HCT116 (cell line): ENCODE measurements around the gene RAD18. TPM values are rescaled to one million over a fixed set of nuclear protein-coding genes. Genes with fewer than 3 reads are reported as not detected.

ENCODE experiments used
- ATAC-seq: fragments of 200-7000 bp; cut with Tn5 transposase; 2 replicates; pipeline ENCODE4 v1.9.1; 2020; ENCODE audit warnings: mild to moderate bottlenecking, moderate library complexity
- BruUV-seq: library from RNA; stranded (reverse); fragments of 400-500 nt; replicated peaks from 2 replicates; lab custom pipeline; 2021; lab: Mats Ljungman, UMichigan
- CTCF ChIA-PET: fragments of 300-600 bp; sonication (Branson Sonifier 250); formaldehyde crosslinking; loops from one replicate; lab custom pipeline; 2021; ENCODE audit warnings: antibody characterized with exemption; lab: Charles Lee
- POLR2A ChIA-PET: fragments of 300-600, 350-600 bp; sonication (Branson Sonifier 250); formaldehyde crosslinking; loops from one replicate; lab custom pipeline; 2021; ENCODE audit warnings: antibody characterized with exemption; lab: Charles Lee
- RAD21 ChIA-PET, 2 experiments: fragments of 300-600 bp; sonication (Branson Sonifier 250); formaldehyde crosslinking; loops; one replicate each; lab custom pipeline; 2023; ENCODE audit warnings: low total read pairs in 2 of 2; ENCODE audit not compliant: uncharacterized antibody in 2 of 2, unreplicated experiment in 2 of 2, low non-redundant PET in 1 of 2; lab: Charles Lee
- DNase-seq: peaks from one replicate; pipeline ENCODE4 v3.0.0-alpha.2; 2010; ENCODE audit warnings: low read depth, low spot score
- H2AFZ ChIP-seq: fragments of 200-600 bp; shearing (Covaris generic), sonication (generic); 2 replicates; pipeline ENCODE4 v1.6.1; 2017; ENCODE audit warnings: low read depth, mixed run types, mixed read lengths, antibody characterized with exemption, low read length; ENCODE audit not compliant: poor library complexity, severe bottlenecking
- H3K27ac ChIP-seq: 2 replicates; pipeline ENCODE4 v1.5.1; 2012; ENCODE audit warnings: low read depth, low read length
- H3K27me3 ChIP-seq: fragments of 200-600 bp; sonication (generic); 2 replicates; pipeline ENCODE4 v1.6.1; 2016; ENCODE audit warnings: mixed run types, low read length, mixed read lengths; ENCODE audit not compliant: insufficient read depth
- H3K36me3 ChIP-seq, 2 experiments: fragments of 200-500 bp in 1 of 2; fragments of 200-600 bp in 1 of 2; sonication (Bioruptor generic) in 1 of 2; sonication (generic) in 1 of 2; 2 replicates each; pipeline versions ENCODE4 v1.5.1 to v1.6.1; 2014 to 2016; ENCODE audit warnings: low read length in 2 of 2, inconsistent platforms in 1 of 2, mixed read lengths in 1 of 2, mixed run types in 1 of 2; ENCODE audit not compliant: insufficient read depth in 2 of 2, control insufficient read depth in 1 of 2
- H3K4me1 ChIP-seq, 2 experiments: fragments of 200-600 bp in 1 of 2; sonication (generic) in 1 of 2; 2 replicates each; pipeline versions ENCODE4 v1.5.1 to v1.6.1; 2012 to 2017; ENCODE audit warnings: low read length in 2 of 2, inconsistent platforms in 1 of 2, mild to moderate bottlenecking in 1 of 2, mixed read lengths in 1 of 2, mixed run types in 1 of 2, moderate library complexity in 1 of 2; ENCODE audit not compliant: insufficient read depth in 2 of 2, control insufficient read depth in 1 of 2
- H3K4me2 ChIP-seq: fragments of 200-600 bp; sonication (generic); 2 replicates; pipeline ENCODE4 v1.6.1; 2017; ENCODE audit warnings: mixed run types, low read length, mixed read lengths
- H3K4me3 ChIP-seq, 2 experiments: fragments of 200-600 bp in 1 of 2; sonication (generic) in 1 of 2; replicated peaks in 1 of 2; 2 replicates each; pipeline ENCODE4 v1.5.1; 2011 to 2016; ENCODE audit warnings: low read length in 2 of 2, control low read depth in 1 of 2, low read depth in 1 of 2, mild to moderate bottlenecking in 1 of 2, mixed read lengths in 1 of 2, mixed run types in 1 of 2
- H3K79me2 ChIP-seq: fragments of 200-600 bp; sonication (generic); 2 replicates; pipeline ENCODE4 v1.6.1; 2017; ENCODE audit warnings: mild to moderate bottlenecking, mixed run types, low read length, moderate library complexity, mixed read lengths; ENCODE audit not compliant: insufficient read depth
- H3K9ac ChIP-seq: fragments of 200-600 bp; sonication (generic); 2 replicates; pipeline ENCODE4 v1.6.1; 2016; ENCODE audit warnings: low read length, mixed read lengths
- H3K9me2 ChIP-seq: fragments of 200-600 bp; sonication (generic), shearing (Covaris generic); 2 replicates; pipeline ENCODE4 v1.6.1; 2017; ENCODE audit warnings: mixed run types, mild to moderate bottlenecking, moderate library complexity; ENCODE audit not compliant: insufficient read depth
- H3K9me3 ChIP-seq, 2 experiments: fragments of 200-500 bp in 1 of 2; fragments of 200-600 bp in 1 of 2; sonication (Bioruptor generic) in 1 of 2; sonication (generic) in 1 of 2; 2 replicates each; pipeline ENCODE4 v1.6.1; 2014 to 2017; ENCODE audit warnings: low read length in 2 of 2, mixed read lengths in 2 of 2, inconsistent platforms in 1 of 2, low read depth in 1 of 2, mild to moderate bottlenecking in 1 of 2, mixed run types in 1 of 2, moderate library complexity in 1 of 2; ENCODE audit not compliant: control insufficient read depth in 1 of 2, insufficient read depth in 1 of 2
- H4K20me1 ChIP-seq: fragments of 200-600 bp; sonication (generic), shearing (Covaris generic); 2 replicates; pipeline ENCODE4 v1.6.1; 2017; ENCODE audit warnings: mixed run types, mild to moderate bottlenecking, moderate library complexity; ENCODE audit not compliant: insufficient read depth
- CEBPB ChIP-seq: IDR thresholded peaks from 2 replicates; pipeline ENCODE4 v1.6.1; 2012; ENCODE audit warnings: low read depth
- EGR1 ChIP-seq: IDR thresholded peaks from 2 replicates; pipeline ENCODE4 v1.6.1; 2012; ENCODE audit warnings: low read depth
- FOSL1 ChIP-seq: IDR thresholded peaks from 2 replicates; pipeline ENCODE4 v1.6.1; 2012; ENCODE audit warnings: low read depth
- JUND ChIP-seq: IDR thresholded peaks from 2 replicates; pipeline ENCODE4 v1.6.1; 2012
- POLR2A ChIP-seq: IDR thresholded peaks from 2 replicates; pipeline ENCODE4 v1.7.0; 2011; ENCODE audit warnings: borderline replicate concordance; ENCODE audit not compliant: insufficient read depth, insufficient read length; ENCODE audit errors: extremely low read depth
- RAD21 ChIP-seq: IDR thresholded peaks from 2 replicates; pipeline ENCODE4 v1.6.1; 2012; ENCODE audit warnings: low read depth, mild to moderate bottlenecking
- SIN3A ChIP-seq: IDR thresholded peaks from 2 replicates; pipeline ENCODE4 v1.6.1; 2012; ENCODE audit warnings: low read depth
- SP1 ChIP-seq: IDR thresholded peaks from 2 replicates; pipeline ENCODE4 v1.6.1; 2012; ENCODE audit warnings: low read depth
- SRF ChIP-seq: IDR thresholded peaks from 2 replicates; pipeline ENCODE4 v1.6.1; 2012; ENCODE audit warnings: low read depth
- TCF7L2 ChIP-seq: IDR thresholded peaks from 2 replicates; pipeline ENCODE4 v1.7.0; 2011; ENCODE audit warnings: borderline replicate concordance, inconsistent platforms; ENCODE audit not compliant: insufficient read depth, insufficient read length; ENCODE audit errors: extremely low read depth
- YY1 ChIP-seq: IDR thresholded peaks from 2 replicates; pipeline ENCODE4 v1.6.1; 2011; ENCODE audit warnings: low read length, low read depth, moderate library complexity, mild to moderate bottlenecking; ENCODE audit not compliant: insufficient replicate concordance; ENCODE audit errors: extremely low read depth
- ZBTB33 ChIP-seq: IDR thresholded peaks from 2 replicates; pipeline ENCODE4 v1.6.1; 2011; ENCODE audit warnings: mild to moderate bottlenecking, low read length, moderate library complexity; ENCODE audit not compliant: insufficient replicate concordance; ENCODE audit errors: extremely low read depth
- ZFX ChIP-seq: fragments of 450-650 bp; IDR thresholded peaks from 2 replicates; pipeline ENCODE4 v1.6.1; 2017
- intact Hi-C: fragments of 100-400 bp; cut with micrococcal nuclease; formaldehyde crosslinking; loops from 2 replicates; pipeline ENCODE4 v1.10.0; 2022
- total RNA-seq: library from RNA; stranded (reverse); gene quantifications from one replicate; pipeline ENCODE4 v1.2.1, GENCODE V29; 2021; ENCODE audit not compliant: unreplicated experiment
- TF ChIP-seq, protein P1 (sequence below): IDR thresholded peaks from 2 replicates; pipeline ENCODE4 v1.6.1; 2012

RAD18 gene
- total RNA-seq, 1 experiment from 2014 or later, result 28.7 TPM

DNA sequence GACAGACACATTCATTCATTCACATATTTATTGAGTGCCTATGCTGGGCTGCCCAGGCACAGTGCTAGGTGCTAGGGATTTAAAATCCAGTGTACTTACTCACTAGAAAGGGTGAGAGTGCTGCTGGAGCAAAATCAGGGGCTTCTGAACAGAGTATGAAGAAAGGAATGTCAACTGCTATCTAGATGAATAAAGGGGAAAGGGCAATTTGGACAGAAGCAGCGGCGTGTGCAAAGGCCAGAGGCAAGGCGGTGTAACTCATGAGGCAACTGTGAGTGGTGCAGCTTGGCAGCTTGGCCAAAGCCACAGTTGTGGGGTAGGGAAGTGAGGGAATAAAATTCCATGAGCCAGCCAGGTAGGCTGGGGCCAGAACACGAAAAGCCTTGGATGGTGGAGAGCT, 76.7 kb downstream of the RAD18 start:
- no peaks in the 10 kb centered on the region for H3K27me3 ChIP-seq
- ATAC-seq (no peak), DNase-seq (no peak)
- H3K4me3 ChIP-seq, result no peak overlapping the region
- RAD21 ChIA-PET, result no interaction called here
- POLR2A ChIA-PET, result no interaction called here
- CTCF ChIA-PET, result no interaction called here
- H3K4me1 ChIP-seq, result no peaks in the 10 kb centered on the region
- no peak overlapping the region for H3K4me2 ChIP-seq
- no peak overlapping the region for H3K9ac ChIP-seq
- H3K9me2 ChIP-seq, result no peaks in the 10 kb centered on the region
- no peaks in the 10 kb centered on the region for H3K9me3 ChIP-seq
- no peaks in the 10 kb centered on the region for H4K20me1 ChIP-seq
- H3K27ac ChIP-seq, result no peak overlapping the region
- TF ChIP-seq POLR2A, result no peak
- TF ChIP-seq ZBTB33, result no peak
- TF ChIP-seq YY1, result no peak
- no peak for TF ChIP-seq JUND
- no peak for TF ChIP-seq RAD21
- no peak for TF ChIP-seq FOSL1
- no peak for TF ChIP-seq SRF
- no peak for TF ChIP-seq SP1
- TF ChIP-seq CEBPB, result no peak
- no peak for TF ChIP-seq ZFX
- TF ChIP-seq, protein P1, sequence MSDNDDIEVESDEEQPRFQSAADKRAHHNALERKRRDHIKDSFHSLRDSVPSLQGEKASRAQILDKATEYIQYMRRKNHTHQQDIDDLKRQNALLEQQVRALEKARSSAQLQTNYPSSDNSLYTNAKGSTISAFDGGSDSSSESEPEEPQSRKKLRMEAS, result no peak
- no peak for TF ChIP-seq EGR1
- TF ChIP-seq TCF7L2, result no peak
- no peak for TF ChIP-seq SIN3A
- BruUV-seq, result no TSS peak
- no peaks in the 10 kb centered on the region for H3K79me2 ChIP-seq
- no peak overlapping the region for H2AFZ ChIP-seq
- intact Hi-C loops, result no loop called here
- H3K36me3 ChIP-seq, result peaks cover 0 to 10% of the 10 kb centered on the region in 2 experiments; a peak in 1 of 4 replicates
